H1 (cell line): Measurements from ENCODE around the gene ERLIN1. TPM values are rescaled to one million over a fixed set of nuclear protein-coding genes. Genes with fewer than 3 reads are reported as not detected.

Experiments used
- CTCF ChIP-seq, 3 experiments: IDR thresholded peaks; 1 replicate in 2 of 3; 2 replicates in 1 of 3; pipeline versions ENCODE4 v1.5.1 to v1.6.1; 2011; ENCODE audit warnings: low read length in 3 of 3, mild to moderate bottlenecking in 3 of 3, inconsistent platforms in 2 of 3, low read depth in 1 of 3, moderate library complexity in 1 of 3; ENCODE audit not compliant: insufficient read depth in 1 of 3; ENCODE audit errors: control extremely low read depth in 1 of 3
- polyA plus RNA-seq, 7 experiments: library from polyadenylated mRNA; depleted of rRNA in 3 of 7; stranded (reverse) in 5 of 7; unstranded in 2 of 7; fragments of >200 nt in 5 of 7; fragments of 200-250 nt in 2 of 7; gene quantifications; 1 replicate in 5 of 7; 2 replicates in 1 of 7; 4 replicates in 1 of 7; pipeline versions ENCODE4 v1.2.1 to v1.2.3, GENCODE V29; 2011 to 2013; ENCODE audit warnings: missing spikeins in 2 of 7, mixed read lengths in 2 of 7
- total RNA-seq: library from RNA; stranded (reverse); fragmentation: NEBNext Ultra II Directional; extraction: Animal tissue kit (Norgen Biotek cat#: 25700); gene quantifications from 2 replicates; pipeline ENCODE4 v1.2.1, GENCODE V29; 2021

ERLIN1 gene
- total and polyA plus RNA-seq, 2 of the 8 experiments (the other 6 are each of a cell fraction or from before 2014, with no cell fraction given), result 16.5 to 32.0 TPM

- TF ChIP-seq CTCF (IDR thresholded peaks at IDR 0.05; ENCODE audit: control extremely low read depth in 1 of 3, insufficient read depth in 1 of 3, low read depth in 1 of 3, low read length in 3 of 3), result no peak
- TF ChIP-seq, all 59 proteins: peak for 0
Measured at GRCh38 chr10:100158044-100158805, 27.6 kb downstream of the ERLIN1 start (continued).
